ENCODE results near the gene TRIO. TPM values are rescaled to one million over a fixed set of nuclear protein-coding genes. Genes with fewer than 3 reads are reported as not detected.

The TRIO gene
- total and polyA plus RNA-seq, 2 donors (not counting 3 experiments of a cell fraction or from before 2014, with no cell fraction given) = 82.9 to 248 TPM

DNA sequence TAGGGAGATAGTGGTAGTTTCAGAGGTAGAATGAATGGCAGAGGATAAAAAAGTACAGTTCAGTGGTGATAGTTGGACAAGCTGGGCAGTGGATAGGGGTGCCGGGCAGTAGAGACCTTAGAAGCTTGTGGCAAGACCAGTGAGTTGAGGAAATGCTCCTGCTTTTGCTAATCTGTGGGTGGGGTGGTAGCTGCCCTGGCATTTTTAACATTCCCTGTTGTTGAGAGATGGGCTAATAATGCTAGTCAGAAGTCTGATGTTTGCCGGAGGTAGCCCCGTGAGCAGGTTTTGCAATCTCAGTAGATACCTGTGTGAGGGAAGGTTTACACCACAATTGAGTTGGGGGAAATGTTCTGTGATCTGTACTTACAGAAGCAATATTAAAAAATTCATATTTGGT lies 91.1 kb downstream of the TRIO start:
- Histone ChIP-seq H3K4me3 (replicated peaks in 1 of 3; ENCODE audit: insufficient read depth in 1 of 3, low read depth in 1 of 3, low read length in 3 of 3) (no peak overlapping the region), H3K4me1 (ENCODE audit: control insufficient read depth, extremely low read depth, insufficient read depth, low read length) (peaks cover 28% of the 10 kb centered on the region), H3K27me3 (ENCODE audit: control insufficient read depth in 2 of 2, insufficient read depth in 2 of 2, low read length in 2 of 2) (no peaks in the 10 kb centered on the region), H3K9ac (replicated peaks; ENCODE audit: extremely low read depth, insufficient read depth, low read length) (no peak overlapping the region), H3K79me2 (ENCODE audit: control insufficient read depth, insufficient read depth, low read length) (peaks cover 100% of the 10 kb centered on the region), H3K9me3 (replicated peaks; ENCODE audit: control insufficient read depth, insufficient read depth, low read length) (no peaks in the 10 kb centered on the region), H3K27ac (ENCODE audit: insufficient read depth, low read depth, low read length) (no peak overlapping the region), H4K20me1 (replicated peaks; ENCODE audit: control insufficient read depth, extremely low read depth, insufficient read depth, low read length) (peaks cover 11% of the 10 kb centered on the region), H3K36me3 (ENCODE audit: control insufficient read depth in 2 of 2, extremely low read depth in 1 of 2, insufficient read depth in 2 of 2, low read length in 2 of 2) (no peaks in the 10 kb centered on the region), H3K9me1 (replicated peaks; ENCODE audit: control insufficient read depth, extremely low read depth, insufficient read depth, low read length) (no peaks in the 10 kb centered on the region), H3K4me2 (ENCODE audit: insufficient read depth, low read length) (no peak overlapping the region), H2AFZ (ENCODE audit: low read depth, low read length) (no peak overlapping the region)
- intact Hi-C loops (cut with micrococcal nuclease) = no loop called here
- DNase-seq (ENCODE audit: low read depth, low spot score) = no peak
- FAIRE-seq = no peak
- ChIA-PET POLR2A (no interaction called here), CTCF (interaction anchor here (2.2 kb wide), 1 partner anchor 15 kb away, joined by 4 read pairs; no protein-coding TSS in a partner anchor)
- BruUV-seq (replicated peaks) = no TSS peak
- dilution Hi-C loops (cut with MboI; ENCODE audit: extremely low pct_ligation_motif_present, low sequenced_read_pairs) = no loop called here
- TF ChIP-seq EZH2 (IDR thresholded peaks at IDR 0.05; ENCODE audit: borderline replicate concordance, low read depth, low read length, severe bottlenecking) (no peak), POLR2AphosphoS5 (IDR thresholded peaks at IDR 0.05; ENCODE audit: insufficient read depth, low read depth, low read length) (no peak), FOS (IDR thresholded peaks at IDR 0.05; ENCODE audit: borderline replicate concordance, insufficient read depth, low read length) (no peak), POLR2A (IDR thresholded peaks at IDR 0.05; ENCODE audit: low read depth, low read length) (no peak), JUN (IDR thresholded peaks at IDR 0.05; ENCODE audit: borderline replicate concordance, insufficient read depth, insufficient read length, low read depth) (no peak), GATA2 (IDR thresholded peaks at IDR 0.05; ENCODE audit: insufficient read depth, insufficient read length, low read depth, low read length) (no peak), MYC (IDR thresholded peaks at IDR 0.05; ENCODE audit: low read depth, low read length) (no peak)
- TF ChIP-seq, protein P1, sequence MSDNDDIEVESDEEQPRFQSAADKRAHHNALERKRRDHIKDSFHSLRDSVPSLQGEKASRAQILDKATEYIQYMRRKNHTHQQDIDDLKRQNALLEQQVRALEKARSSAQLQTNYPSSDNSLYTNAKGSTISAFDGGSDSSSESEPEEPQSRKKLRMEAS (IDR thresholded peaks at IDR 0.05; ENCODE audit: insufficient read depth, insufficient read length) = no peak
- TF ChIP-seq, protein P2, sequence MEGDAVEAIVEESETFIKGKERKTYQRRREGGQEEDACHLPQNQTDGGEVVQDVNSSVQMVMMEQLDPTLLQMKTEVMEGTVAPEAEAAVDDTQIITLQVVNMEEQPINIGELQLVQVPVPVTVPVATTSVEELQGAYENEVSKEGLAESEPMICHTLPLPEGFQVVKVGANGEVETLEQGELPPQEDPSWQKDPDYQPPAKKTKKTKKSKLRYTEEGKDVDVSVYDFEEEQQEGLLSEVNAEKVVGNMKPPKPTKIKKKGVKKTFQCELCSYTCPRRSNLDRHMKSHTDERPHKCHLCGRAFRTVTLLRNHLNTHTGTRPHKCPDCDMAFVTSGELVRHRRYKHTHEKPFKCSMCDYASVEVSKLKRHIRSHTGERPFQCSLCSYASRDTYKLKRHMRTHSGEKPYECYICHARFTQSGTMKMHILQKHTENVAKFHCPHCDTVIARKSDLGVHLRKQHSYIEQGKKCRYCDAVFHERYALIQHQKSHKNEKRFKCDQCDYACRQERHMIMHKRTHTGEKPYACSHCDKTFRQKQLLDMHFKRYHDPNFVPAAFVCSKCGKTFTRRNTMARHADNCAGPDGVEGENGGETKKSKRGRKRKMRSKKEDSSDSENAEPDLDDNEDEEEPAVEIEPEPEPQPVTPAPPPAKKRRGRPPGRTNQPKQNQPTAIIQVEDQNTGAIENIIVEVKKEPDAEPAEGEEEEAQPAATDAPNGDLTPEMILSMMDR (IDR thresholded peaks at IDR 0.05; ENCODE audit: extremely low read depth in 1 of 2, insufficient read depth in 1 of 2, low read depth in 1 of 2, low read length in 2 of 2) = no peak
